Esophagus squamous epithelium (tissue), 4 donors: ENCODE results near the gene HGD.

ENCODE experiments used
- POLR2A ChIP-seq, 4 donors: fragments of 450-650 bp; IDR thresholded peaks; one replicate each; pipeline ENCODE4 v1.6.1; 2017; ENCODE audit warnings: antibody characterized with exemption in 4 of 4, mild to moderate bottlenecking in 4 of 4, moderate library complexity in 3 of 4
- TF ChIP-seq, protein P1 (sequence below), 6 experiments: fragments of 450-650 bp in 4 of 6; fragments of 200-600 bp in 2 of 6; sonication (generic) in 2 of 6; IDR thresholded peaks; one replicate each; pipeline ENCODE4 v1.5.1; 2016 to 2019; ENCODE audit warnings: antibody characterized with exemption in 6 of 6, mild to moderate bottlenecking in 4 of 6, moderate library complexity in 4 of 6

DNA sequence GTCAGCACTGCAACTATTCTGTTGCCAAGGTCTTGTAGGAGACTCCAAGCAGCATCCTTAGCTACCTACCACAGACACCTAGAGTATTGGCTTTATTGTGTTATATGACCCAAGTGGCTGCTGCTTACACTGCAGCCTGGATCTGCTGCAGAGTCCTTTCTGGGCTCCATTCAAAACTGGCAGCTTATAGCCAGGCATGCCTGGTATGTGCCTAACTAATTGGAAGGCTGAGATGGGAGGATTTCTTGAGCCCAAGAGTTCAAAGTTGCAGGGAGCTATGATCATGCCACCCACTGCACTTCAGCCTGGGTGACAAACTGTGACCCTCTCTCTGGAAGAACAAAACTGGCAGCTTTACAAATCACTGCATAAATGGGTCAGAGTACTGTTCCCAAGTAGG, 77.3 kb downstream of the HGD start:
- TF ChIP-seq, protein P1, sequence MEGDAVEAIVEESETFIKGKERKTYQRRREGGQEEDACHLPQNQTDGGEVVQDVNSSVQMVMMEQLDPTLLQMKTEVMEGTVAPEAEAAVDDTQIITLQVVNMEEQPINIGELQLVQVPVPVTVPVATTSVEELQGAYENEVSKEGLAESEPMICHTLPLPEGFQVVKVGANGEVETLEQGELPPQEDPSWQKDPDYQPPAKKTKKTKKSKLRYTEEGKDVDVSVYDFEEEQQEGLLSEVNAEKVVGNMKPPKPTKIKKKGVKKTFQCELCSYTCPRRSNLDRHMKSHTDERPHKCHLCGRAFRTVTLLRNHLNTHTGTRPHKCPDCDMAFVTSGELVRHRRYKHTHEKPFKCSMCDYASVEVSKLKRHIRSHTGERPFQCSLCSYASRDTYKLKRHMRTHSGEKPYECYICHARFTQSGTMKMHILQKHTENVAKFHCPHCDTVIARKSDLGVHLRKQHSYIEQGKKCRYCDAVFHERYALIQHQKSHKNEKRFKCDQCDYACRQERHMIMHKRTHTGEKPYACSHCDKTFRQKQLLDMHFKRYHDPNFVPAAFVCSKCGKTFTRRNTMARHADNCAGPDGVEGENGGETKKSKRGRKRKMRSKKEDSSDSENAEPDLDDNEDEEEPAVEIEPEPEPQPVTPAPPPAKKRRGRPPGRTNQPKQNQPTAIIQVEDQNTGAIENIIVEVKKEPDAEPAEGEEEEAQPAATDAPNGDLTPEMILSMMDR (IDR thresholded peaks at IDR 0.05): no peak
- no peak for TF ChIP-seq POLR2A (IDR thresholded peaks at IDR 0.05)
